SK-N-SH treated with all-trans-retinoic acid at 6 μM for 48 hours (cell line): ENCODE results near the gene DDX39B.

Experiments
- ATAC-seq: fragments of 200-7000 bp; cut with Tn5 transposase; 3 replicates; pipeline ENCODE4 v1.9.1; 2020; ENCODE audit warnings: mild to moderate bottlenecking, moderate library complexity
- ARNTL ChIP-seq: fragments of 450-650 bp; formaldehyde crosslinking; IDR thresholded peaks from 2 replicates; pipeline ENCODE4 v1.5.0; 2020; ENCODE audit warnings: low read depth, mild to moderate bottlenecking, moderate library complexity, borderline replicate concordance
- CREB5 ChIP-seq: fragments of 250-450 bp; sonication (Bioruptor Pico); IDR thresholded peaks from 2 replicates; pipeline ENCODE4 v1.5.1; 2020; ENCODE audit warnings: low read depth, mild to moderate bottlenecking, moderate library complexity
- CSDC2 ChIP-seq: fragments of 250-450 bp; sonication (Bioruptor Pico); IDR thresholded peaks from 2 replicates; pipeline ENCODE4 v1.5.0; 2020; ENCODE audit warnings: mild to moderate bottlenecking, moderate library complexity
- GLIS3 ChIP-seq: fragments of 250-450 bp; sonication (Bioruptor Pico); IDR thresholded peaks from 2 replicates; pipeline ENCODE4 v1.5.0; 2020; ENCODE audit warnings: mild to moderate bottlenecking, moderate library complexity
- ISL1 ChIP-seq: fragments of 250-450 bp; sonication (Bioruptor Pico); IDR thresholded peaks from 2 replicates; pipeline ENCODE4 v2.1.2; 2022; ENCODE audit warnings: mild to moderate bottlenecking, moderate library complexity
- PATZ1 ChIP-seq: fragments of 250-450 bp; sonication (Bioruptor Pico); IDR thresholded peaks from 2 replicates; pipeline ENCODE4 v1.8.0; 2020; ENCODE audit warnings: mild to moderate bottlenecking, moderate library complexity, borderline replicate concordance
- POU6F1 ChIP-seq: fragments of 250-450 bp; sonication (Bioruptor Pico); IDR thresholded peaks from 2 replicates; pipeline ENCODE4 v1.8.0; 2021; ENCODE audit warnings: low read depth, mild to moderate bottlenecking, moderate library complexity, borderline replicate concordance
- PPARA ChIP-seq: fragments of 250-450 bp; sonication (Bioruptor Pico); IDR thresholded peaks from 2 replicates; pipeline ENCODE4 v1.5.0; 2020; ENCODE audit warnings: mild to moderate bottlenecking, borderline replicate concordance
- RARB ChIP-seq: fragments of 250-450 bp; sonication (Bioruptor Pico); IDR thresholded peaks from 2 replicates; pipeline ENCODE4 v1.8.0; 2021; ENCODE audit warnings: mild to moderate bottlenecking, moderate library complexity
- SNAI2 ChIP-seq: fragments of 250-450 bp; sonication (Bioruptor Pico); IDR thresholded peaks from 2 replicates; pipeline ENCODE4 v1.5.0; 2020; ENCODE audit warnings: mild to moderate bottlenecking, moderate library complexity
- TCF4 ChIP-seq: fragments of 250-450 bp; sonication (Bioruptor Pico); IDR thresholded peaks from 2 replicates; pipeline ENCODE4 v1.8.0; 2021; ENCODE audit warnings: mild to moderate bottlenecking, moderate library complexity, borderline replicate concordance
- TOX ChIP-seq: fragments of 250-450 bp; sonication (Bioruptor Pico); IDR thresholded peaks from 2 replicates; pipeline ENCODE4 v1.8.0; 2021; ENCODE audit warnings: mild to moderate bottlenecking, moderate library complexity, borderline replicate concordance
- TSHZ2 ChIP-seq: fragments of 250-450 bp; sonication (Bioruptor Pico); IDR thresholded peaks from 2 replicates; pipeline ENCODE4 v1.5.0; 2020; ENCODE audit warnings: mild to moderate bottlenecking, moderate library complexity
- ZC3H10 ChIP-seq: fragments of 250-450 bp; sonication (Bioruptor Pico); IDR thresholded peaks from 2 replicates; pipeline ENCODE4 v1.5.1; 2021; ENCODE audit warnings: mild to moderate bottlenecking, moderate library complexity
- ZFP3 ChIP-seq: fragments of 250-450 bp; sonication (Bioruptor Pico); IDR thresholded peaks from 2 replicates; pipeline ENCODE4 v1.5.0; 2020; ENCODE audit warnings: mild to moderate bottlenecking, moderate library complexity
- ZFP30 ChIP-seq: fragments of 450-650 bp; formaldehyde crosslinking; IDR thresholded peaks from 2 replicates; pipeline ENCODE4 v1.5.0; 2022; ENCODE audit warnings: mild to moderate bottlenecking, moderate library complexity
- ZNF565 ChIP-seq: fragments of 450-650 bp; formaldehyde crosslinking; conservative IDR thresholded peaks from 2 replicates; pipeline ENCODE4 v1.5.0; 2020; ENCODE audit warnings: low read depth, mild to moderate bottlenecking, moderate library complexity
- ZNF70 ChIP-seq: fragments of 450-650 bp; formaldehyde crosslinking; IDR thresholded peaks from 2 replicates; pipeline ENCODE4 v1.5.0; 2020; ENCODE audit warnings: mild to moderate bottlenecking, moderate library complexity
- TF ChIP-seq, protein P1 (sequence below): fragments of 250-450 bp; sonication (Bioruptor Pico); IDR thresholded peaks from 2 replicates; pipeline ENCODE4 v1.5.1; 2021; ENCODE audit warnings: mild to moderate bottlenecking, moderate library complexity

Gene DDX39B

DNA sequence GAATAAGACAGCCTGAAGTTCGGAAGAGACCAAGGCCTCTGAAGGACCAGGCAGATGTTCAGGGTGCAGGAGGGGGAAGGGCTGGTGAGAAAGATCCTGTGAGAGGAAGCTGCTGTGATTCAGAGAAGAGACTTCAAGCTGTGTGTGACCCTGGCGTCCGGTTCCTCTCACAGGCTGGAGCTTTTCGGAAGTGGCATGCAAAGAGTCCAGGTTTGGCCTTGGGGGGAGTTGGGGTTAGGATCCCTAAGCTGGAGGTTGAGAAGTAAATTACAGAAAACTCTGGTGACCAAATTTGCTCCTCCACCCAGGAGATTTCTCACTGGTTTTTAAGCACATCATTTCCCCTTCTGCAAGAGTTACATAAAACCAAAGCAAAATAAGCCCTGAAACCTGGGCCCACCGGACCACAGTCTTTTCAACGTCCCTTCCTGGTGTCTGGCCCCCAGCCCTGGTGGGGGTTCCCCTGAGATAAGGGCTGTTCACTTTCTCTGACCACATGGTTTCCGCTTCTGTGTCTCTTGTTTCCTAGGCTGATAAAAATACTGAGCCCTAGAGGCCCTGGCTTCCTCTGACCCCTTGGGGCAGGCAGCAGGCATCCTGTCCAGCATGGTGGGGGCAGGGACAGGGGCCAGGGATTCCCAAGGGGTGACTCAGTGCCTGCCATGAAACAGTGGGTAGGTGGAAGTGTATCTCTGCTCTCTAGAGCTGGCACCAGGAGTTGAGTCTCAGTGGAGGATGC, 18.3 kb upstream of the DDX39B start (continued):
- TF ChIP-seq GLIS3 (CRISPR knock-in tag), result no peak
- TF ChIP-seq ZFP3 (CRISPR knock-in tag), result no peak
- TF ChIP-seq ZFP30, result no peak
- no peak for TF ChIP-seq SNAI2 (CRISPR knock-in tag)
- TF ChIP-seq CSDC2, result no peak

DNA sequence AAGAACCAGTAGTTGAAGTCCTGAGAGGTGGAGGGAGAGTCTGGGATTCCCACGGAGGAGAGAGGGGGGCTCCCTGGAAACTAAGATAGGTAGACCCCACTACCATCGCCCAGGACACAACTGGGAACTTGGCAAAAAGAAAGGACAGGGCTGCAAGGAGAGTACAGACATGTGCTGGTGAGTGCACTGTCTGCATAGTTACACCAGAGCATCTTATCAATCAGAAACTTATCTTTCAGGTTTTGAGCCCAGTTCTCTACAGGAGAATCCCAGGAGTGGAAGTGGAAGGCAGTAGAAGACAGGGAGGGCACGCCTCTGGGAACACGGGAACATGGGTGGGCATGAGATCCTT, 17.8 kb upstream of the DDX39B start:
- ATAC-seq, result peak; percentile 3; the same call in 1 of the 3 replicates
- TF ChIP-seq TSHZ2 (CRISPR knock-in tag), result no peak
- TF ChIP-seq CREB5 (CRISPR knock-in tag), result no peak
- TF ChIP-seq ZC3H10, result no peak
- no peak for TF ChIP-seq ZNF70 (CRISPR knock-in tag)
- no peak for TF ChIP-seq PATZ1 (CRISPR knock-in tag)
- no peak for TF ChIP-seq ZFP3 (CRISPR knock-in tag)
- TF ChIP-seq, protein P1, sequence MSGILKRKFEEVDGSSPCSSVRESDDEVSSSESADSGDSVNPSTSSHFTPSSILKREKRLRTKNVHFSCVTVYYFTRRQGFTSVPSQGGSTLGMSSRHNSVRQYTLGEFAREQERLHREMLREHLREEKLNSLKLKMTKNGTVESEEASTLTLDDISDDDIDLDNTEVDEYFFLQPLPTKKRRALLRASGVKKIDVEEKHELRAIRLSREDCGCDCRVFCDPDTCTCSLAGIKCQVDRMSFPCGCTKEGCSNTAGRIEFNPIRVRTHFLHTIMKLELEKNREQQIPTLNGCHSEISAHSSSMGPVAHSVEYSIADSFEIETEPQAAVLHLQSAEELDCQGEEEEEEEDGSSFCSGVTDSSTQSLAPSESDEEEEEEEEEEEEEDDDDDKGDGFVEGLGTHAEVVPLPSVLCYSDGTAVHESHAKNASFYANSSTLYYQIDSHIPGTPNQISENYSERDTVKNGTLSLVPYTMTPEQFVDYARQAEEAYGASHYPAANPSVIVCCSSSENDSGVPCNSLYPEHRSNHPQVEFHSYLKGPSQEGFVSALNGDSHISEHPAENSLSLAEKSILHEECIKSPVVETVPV (CRISPR knock-in tag), result no peak
- no peak for TF ChIP-seq CSDC2
- TF ChIP-seq TCF4 (CRISPR knock-in tag), result no peak
- TF ChIP-seq RARB (CRISPR knock-in tag), result no peak
- TF ChIP-seq GLIS3 (CRISPR knock-in tag), result no peak
- no peak for TF ChIP-seq ZNF565 (CRISPR knock-in tag)
- no peak for TF ChIP-seq ARNTL (CRISPR knock-in tag)
- TF ChIP-seq TOX (CRISPR knock-in tag), result no peak
- no peak for TF ChIP-seq POU6F1 (CRISPR knock-in tag)
- no peak for TF ChIP-seq ISL1 (CRISPR knock-in tag)
- TF ChIP-seq ZFP30, result no peak
- TF ChIP-seq, all 23 proteins: peak for 0

- no peak for ATAC-seq
- no peak for TF ChIP-seq ZC3H10
- no peak for TF ChIP-seq SNAI2 (CRISPR knock-in tag)
- TF ChIP-seq GLIS3 (CRISPR knock-in tag), result no peak
- no peak for TF ChIP-seq ARNTL (CRISPR knock-in tag)
- no peak for TF ChIP-seq POU6F1 (CRISPR knock-in tag)
- no peak for TF ChIP-seq PATZ1 (CRISPR knock-in tag)
- no peak for TF ChIP-seq ZFP30
- no peak for TF ChIP-seq PPARA
- TF ChIP-seq CREB5 (CRISPR knock-in tag), result no peak
Observed at GRCh38 chr6:31558631-31559500, 17.1 kb upstream of the DDX39B start.
